Mesenchymal stem cell (in vitro differentiated cells and primary cell): ENCODE data around the gene TAF13.

Experiments used
- DNase-seq: peaks from one replicate; pipeline ENCODE4 v3.0.0-alpha.2; 2013
- H2AFZ ChIP-seq: one replicate; pipeline ENCODE4 v1.6.1; 2013; ENCODE audit warnings: low read depth, mild to moderate bottlenecking, control low read depth, inconsistent platforms, low read length, moderate library complexity
- H2AK5ac ChIP-seq: 2 replicates; pipeline ENCODE4 v1.6.1; 2013; ENCODE audit warnings: low read length, moderate library complexity, mild to moderate bottlenecking, inconsistent platforms; ENCODE audit not compliant: severe bottlenecking
- H2BK120ac ChIP-seq: one replicate; pipeline ENCODE4 v1.6.1; 2013; ENCODE audit warnings: low read depth, mild to moderate bottlenecking, inconsistent platforms, low read length, moderate library complexity
- H2BK12ac ChIP-seq, 2 experiments: one replicate each; pipeline ENCODE4 v1.6.1; 2013; ENCODE audit warnings: inconsistent platforms in 2 of 2, low read length in 2 of 2, mild to moderate bottlenecking in 2 of 2, moderate library complexity in 2 of 2, control low read depth in 1 of 2
- H2BK15ac ChIP-seq: one replicate; pipeline ENCODE4 v1.6.1; 2013; ENCODE audit warnings: mild to moderate bottlenecking, low read depth, inconsistent platforms; ENCODE audit not compliant: poor library complexity, severe bottlenecking
- H2BK5ac ChIP-seq: 2 replicates; pipeline ENCODE4 v1.6.1; 2013; ENCODE audit warnings: low read depth, mild to moderate bottlenecking, low read length, control low read depth, inconsistent platforms; ENCODE audit not compliant: poor library complexity, severe bottlenecking
- H3K14ac ChIP-seq, 2 experiments: one replicate each; pipeline ENCODE4 v1.6.1; 2013; ENCODE audit warnings: inconsistent platforms in 2 of 2, low read length in 2 of 2, control low read depth in 1 of 2, mild to moderate bottlenecking in 1 of 2, moderate library complexity in 1 of 2
- H3K18ac ChIP-seq, 2 experiments: one replicate each; pipeline ENCODE4 v1.6.1; 2013; ENCODE audit warnings: inconsistent platforms in 2 of 2, low read length in 2 of 2, control low read depth in 1 of 2, low read depth in 1 of 2, mild to moderate bottlenecking in 1 of 2
- H3K23ac ChIP-seq, 2 experiments: one replicate each; pipeline ENCODE4 v1.6.1; 2013; ENCODE audit warnings: inconsistent platforms in 2 of 2, low read length in 2 of 2, mild to moderate bottlenecking in 2 of 2, moderate library complexity in 2 of 2, control low read depth in 1 of 2
- H3K27ac ChIP-seq: 2 replicates; pipeline ENCODE4 v1.5.1; 2013; ENCODE audit warnings: mild to moderate bottlenecking, moderate library complexity, low read length, control low read depth, inconsistent platforms; ENCODE audit not compliant: poor library complexity, severe bottlenecking
- H3K27me3 ChIP-seq, 2 experiments: 2 replicates each; pipeline versions ENCODE4 v1.6.1 to v1.7.0; 2013; ENCODE audit warnings: low read length in 2 of 2, mild to moderate bottlenecking in 2 of 2, moderate library complexity in 2 of 2, control low read depth in 1 of 2, inconsistent platforms in 1 of 2; ENCODE audit not compliant: control insufficient read depth in 1 of 2, insufficient read depth in 1 of 2
- H3K36me3 ChIP-seq, 2 experiments: 2 replicates each; pipeline versions ENCODE4 v1.6.1 to v1.7.0; 2013; ENCODE audit warnings: low read length in 2 of 2, control low read depth in 1 of 2, inconsistent platforms in 1 of 2, low read depth in 1 of 2, mild to moderate bottlenecking in 1 of 2; ENCODE audit not compliant: insufficient read depth in 2 of 2, control insufficient read depth in 1 of 2
- H3K4ac ChIP-seq, 2 experiments: one replicate each; pipeline ENCODE4 v1.6.1; 2013; ENCODE audit warnings: inconsistent platforms in 2 of 2, low read length in 2 of 2, mild to moderate bottlenecking in 2 of 2, moderate library complexity in 2 of 2, control low read depth in 1 of 2, low read depth in 1 of 2
- H3K4me1 ChIP-seq: 2 replicates; pipeline ENCODE4 v1.6.1; 2013; ENCODE audit warnings: low read depth, low read length, control low read depth; ENCODE audit not compliant: control insufficient read depth, insufficient read depth
- H3K4me2 ChIP-seq: 2 replicates; pipeline ENCODE4 v1.6.1; 2013; ENCODE audit warnings: low read length, mild to moderate bottlenecking, inconsistent platforms; ENCODE audit not compliant: poor library complexity, severe bottlenecking
- H3K4me3 ChIP-seq, 2 experiments: 2 replicates each; pipeline versions ENCODE4 v1.5.1 to v1.7.0; 2013; ENCODE audit warnings: low read length in 2 of 2, mild to moderate bottlenecking in 2 of 2, control low read depth in 1 of 2, low read depth in 1 of 2; ENCODE audit not compliant: insufficient read depth in 1 of 2
- H3K79me1 ChIP-seq: replicated peaks from 2 replicates; pipeline ENCODE4 v1.6.1; 2013; ENCODE audit warnings: mild to moderate bottlenecking, control low read depth, low read length, inconsistent platforms; ENCODE audit not compliant: poor library complexity, severe bottlenecking
- H3K9ac ChIP-seq: 2 replicates; pipeline ENCODE4 v1.7.0; 2013; ENCODE audit warnings: mild to moderate bottlenecking, low read length, moderate library complexity
- H3K9me3 ChIP-seq: 2 replicates; pipeline ENCODE4 v1.7.0; 2013; ENCODE audit warnings: mild to moderate bottlenecking, low read length; ENCODE audit not compliant: control insufficient read depth
- H4K8ac ChIP-seq: one replicate; pipeline ENCODE4 v1.6.1; 2013; ENCODE audit warnings: inconsistent platforms, mild to moderate bottlenecking, low read length, moderate library complexity
- H4K91ac ChIP-seq: one replicate; pipeline ENCODE4 v1.6.1; 2013; ENCODE audit warnings: mild to moderate bottlenecking, low read length, inconsistent platforms
- WGBS: methylation state at CpG from one replicate; pipeline ENCODE4 v1.1.7; 2013; ENCODE audit warnings: mixed read lengths; 5-methylcytosine and 5-hydroxymethylcytosine counted together

Gene TAF13

DNA sequence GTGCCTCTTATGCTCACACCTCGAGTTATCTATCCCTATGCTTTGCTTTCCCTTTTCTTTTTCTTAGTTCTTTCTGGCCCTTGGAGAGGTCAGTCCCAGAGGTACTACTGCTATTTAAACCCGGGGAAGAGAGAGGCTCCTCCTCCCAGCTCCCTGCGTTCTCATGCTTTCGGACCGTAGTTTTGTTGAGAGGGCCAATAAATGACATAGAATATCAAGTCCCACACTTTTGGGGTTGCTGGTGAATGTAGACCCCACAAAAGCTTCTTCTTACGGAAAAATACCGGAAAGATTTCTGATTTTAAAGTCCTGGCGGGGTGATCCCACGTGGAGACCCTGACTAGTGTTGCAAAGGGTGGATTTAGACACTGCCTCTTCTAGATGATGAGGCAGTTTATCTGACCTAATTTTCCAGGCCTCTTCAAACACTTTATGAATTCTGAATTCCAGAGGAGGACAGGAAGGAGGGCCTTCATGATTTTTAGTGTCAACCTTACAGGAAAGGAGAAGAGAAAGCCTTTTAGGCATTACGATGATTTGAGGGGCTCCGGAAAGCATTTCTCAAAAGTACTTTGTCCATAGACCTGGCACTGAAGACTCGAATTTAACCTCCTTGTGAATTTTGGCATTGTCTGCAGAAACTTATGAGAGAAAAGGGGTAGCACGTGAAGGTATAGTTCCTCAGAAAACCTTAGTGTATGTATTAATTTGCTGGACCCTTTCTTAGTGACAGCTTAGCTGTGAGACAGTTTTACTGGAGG, 15.5 kb upstream of the TAF13 start:
- no peaks in the 10 kb centered on the region for H3K27me3 ChIP-seq
- peak overlapping the region; percentile 76 to 90 for H3K4me3 ChIP-seq
- H3K4me2 ChIP-seq = peak overlapping the region; percentile 77
- H3K79me1 ChIP-seq = peaks cover 9% of the 10 kb centered on the region
- H4K91ac ChIP-seq = peak overlapping the region; percentile 98
- peak overlapping the region in 1 of 2 experiments; percentile 62 for H3K14ac ChIP-seq
- peak overlapping the region; percentile 98 for H4K8ac ChIP-seq
- no peak overlapping the region for H2BK12ac ChIP-seq
- H3K9ac ChIP-seq = peak overlapping the region; percentile 95
- no peak overlapping the region for H2BK5ac ChIP-seq
- H2BK15ac ChIP-seq = peak overlapping the region; percentile 82
- peaks cover 14% of the 10 kb centered on the region for H3K4me1 ChIP-seq
- H2AK5ac ChIP-seq = peak overlapping the region; percentile 63
- 3% methylated on average over 13 of the region's 13 CpGs for WGBS
- no peak overlapping the region for H2AFZ ChIP-seq
- peak overlapping the region; percentile 91 to 98 for H3K18ac ChIP-seq
- H3K27ac ChIP-seq = peak overlapping the region; percentile 85
- DNase-seq = peak; percentile 85
- peaks cover 0 to 28% of the 10 kb centered on the region in 2 experiments for H3K36me3 ChIP-seq
- H3K23ac ChIP-seq = no peak overlapping the region
- H3K9me3 ChIP-seq = no peaks in the 10 kb centered on the region
- peak overlapping the region in 1 of 2 experiments; percentile 42 for H3K4ac ChIP-seq
- H2BK120ac ChIP-seq = peak overlapping the region; percentile 97

DNA sequence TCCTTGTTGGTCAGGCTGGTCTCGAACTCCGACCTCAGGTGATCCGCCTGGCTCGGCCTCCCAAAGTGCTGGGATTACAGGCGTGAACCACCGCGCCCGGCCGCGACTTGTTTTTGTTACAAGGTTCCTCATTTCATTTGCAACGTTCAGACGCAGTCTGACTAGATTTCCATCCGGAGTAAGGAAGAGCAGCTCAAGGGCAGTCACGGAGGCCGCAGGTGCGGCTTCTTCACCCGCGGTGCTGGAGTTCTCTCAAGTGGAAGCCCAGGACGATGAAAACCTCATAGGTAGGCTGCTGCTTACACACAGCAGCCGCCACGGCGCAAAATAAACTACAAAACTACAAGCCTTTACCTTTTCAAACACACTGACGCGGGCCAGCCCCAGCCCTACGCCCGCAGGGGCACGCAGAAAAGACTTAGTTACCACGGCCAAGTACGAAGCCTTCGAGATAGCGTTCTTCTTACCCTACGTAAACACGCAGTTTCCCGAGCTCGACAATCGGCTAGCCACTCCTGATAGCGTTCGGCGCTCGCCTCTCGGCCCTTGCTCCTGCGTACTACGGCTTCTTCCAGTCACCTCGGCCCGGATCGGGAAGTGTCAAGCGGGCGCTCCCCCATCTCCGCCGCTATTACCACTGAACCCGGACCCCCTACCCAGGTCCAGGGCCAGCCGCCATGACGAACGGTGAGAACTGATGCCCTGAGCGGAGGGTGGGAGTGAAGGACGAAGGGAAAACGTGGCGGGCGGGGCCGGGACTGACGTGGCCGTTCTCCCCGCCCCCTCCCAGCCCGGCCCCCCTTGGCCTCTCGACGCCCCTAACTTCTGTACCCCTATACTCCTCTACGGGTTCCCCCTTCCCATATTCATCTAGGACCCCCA, 14.6 kb upstream of the TAF13 start, which contains the start of gene TMEM167B:
Gene TMEM167B (plus strand): TSS at position 569 of the 882 bp plus-strand sequence. CDS start 109 bp downstream, at position 678.
- peak within 1 kb of the TSS; percentile 84 to 85 for H3K4ac ChIP-seq
- no peaks in the 10 kb centered on the region for H3K27me3 ChIP-seq
- peak within 1 kb of the TSS; percentile 90 for H2BK15ac ChIP-seq
- H2AK5ac ChIP-seq = peak within 1 kb of the TSS; percentile 63
- H4K91ac ChIP-seq = peak within 1 kb of the TSS; percentile 98
- H2BK12ac ChIP-seq = no peak within 1 kb of the TSS
- peaks cover 0 to 20% of the 10 kb centered on the region in 2 experiments for H3K36me3 ChIP-seq
- peak within 1 kb of the TSS; percentile 56 to 62 for H3K14ac ChIP-seq
- peaks cover 14% of the 10 kb centered on the region for H3K4me1 ChIP-seq
- H3K9ac ChIP-seq = peak within 1 kb of the TSS; percentile 95
- peak within 1 kb of the TSS; percentile 77 for H3K4me2 ChIP-seq
- H3K27ac ChIP-seq = peak within 1 kb of the TSS; percentile 85
- peak within 1 kb of the TSS; percentile 98 for H4K8ac ChIP-seq
- H3K18ac ChIP-seq = peak within 1 kb of the TSS; percentile 91 to 98
- DNase-seq = peak; percentile 97
- H2BK120ac ChIP-seq = peak within 1 kb of the TSS; percentile 97
- H3K79me1 ChIP-seq = peaks cover 7% of the 10 kb centered on the region
- H3K23ac ChIP-seq = no peak within 1 kb of the TSS
- peak within 1 kb of the TSS; percentile 50 for H2BK5ac ChIP-seq
- peak within 1 kb of the TSS; percentile 60 for H2AFZ ChIP-seq
- WGBS = 19% methylated on average over 61 of the region's 67 CpGs
- no peaks in the 10 kb centered on the region for H3K9me3 ChIP-seq
- peak within 1 kb of the TSS; percentile 76 to 90 for H3K4me3 ChIP-seq

DNA sequence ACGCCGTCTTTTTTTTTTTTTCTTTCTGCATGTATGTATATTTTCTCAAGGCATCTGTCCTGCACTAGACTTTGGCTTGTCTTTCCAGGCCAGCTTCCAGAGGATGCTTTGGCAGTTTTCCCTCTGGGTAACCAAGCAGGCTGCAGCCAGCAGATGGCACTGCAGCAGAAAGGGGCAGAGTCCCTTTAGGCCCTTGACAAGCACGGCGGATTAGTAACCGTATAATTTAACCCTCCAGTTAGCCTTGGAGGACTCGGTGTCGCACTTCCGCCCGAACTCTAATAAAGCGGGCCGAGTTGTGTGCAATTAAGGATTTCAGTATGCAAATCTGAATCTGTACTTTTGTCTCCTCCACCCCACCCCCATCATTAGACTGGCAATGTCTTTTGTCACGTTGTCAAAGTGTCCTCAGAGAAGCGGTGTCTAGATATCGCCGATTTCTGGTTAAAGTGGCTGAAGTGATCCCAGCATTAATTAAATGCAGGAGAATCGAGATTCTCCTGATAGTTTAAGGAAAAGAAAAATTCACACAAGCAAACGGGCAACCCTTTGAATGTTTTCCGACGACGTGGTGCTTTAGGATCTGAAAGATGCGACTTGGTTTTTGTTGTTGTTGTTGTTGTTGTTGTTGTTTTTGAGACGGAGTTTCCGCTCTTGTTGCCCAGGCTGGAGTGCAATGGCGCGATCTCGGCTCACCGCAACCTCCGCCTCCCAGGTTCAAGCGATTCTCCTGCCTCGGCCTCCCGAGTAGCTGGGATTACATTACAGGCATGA, 13.6 kb upstream of the TAF13 start:
- no peak overlapping the region for H3K27ac ChIP-seq
- H4K91ac ChIP-seq = no peak overlapping the region
- H2AFZ ChIP-seq = no peak overlapping the region
- no peaks in the 10 kb centered on the region for H3K27me3 ChIP-seq
- H3K23ac ChIP-seq = no peak overlapping the region
- H3K18ac ChIP-seq = no peak overlapping the region
- H2BK12ac ChIP-seq = no peak overlapping the region
- no peak overlapping the region for H3K4ac ChIP-seq
- no peak overlapping the region for H2BK120ac ChIP-seq
- H4K8ac ChIP-seq = no peak overlapping the region
- H3K4me2 ChIP-seq = no peak overlapping the region
- no peak overlapping the region for H3K14ac ChIP-seq
- no peak overlapping the region for H2BK15ac ChIP-seq
- H3K9me3 ChIP-seq = no peaks in the 10 kb centered on the region
- H3K79me1 ChIP-seq = peaks cover 7% of the 10 kb centered on the region
- peak overlapping the region; percentile 95 for H3K9ac ChIP-seq
- no peak for DNase-seq
- peaks cover 0 to 14% of the 10 kb centered on the region in 2 experiments for H3K36me3 ChIP-seq
- H3K4me3 ChIP-seq = peak overlapping the region in 1 of 2 experiments; percentile 90
- H2AK5ac ChIP-seq = no peak overlapping the region
- 92% methylated on average over 29 of the region's 31 CpGs for WGBS
- peaks cover 18% of the 10 kb centered on the region for H3K4me1 ChIP-seq
- no peak overlapping the region for H2BK5ac ChIP-seq
